SHP77 treated with DMSO at 0.1 percent for 48 hours (cell line): ENCODE results near the gene SLX1B.
"Not testable (repeated sequence)": the region's sequence is repeated elsewhere in the genome, so short reads cannot be mapped to it uniquely, and the experiment has no call there.

Experiments
- DNase-seq: peaks from one replicate; lab custom pipeline; 2025; lab: John Stamatoyannopoulos, UW

Gene SLX1B

GRCh38 chr16:29454269-29454668 is at the start of gene SLX1B, which contains the start of gene BOLA2:
TSS of gene SLX1B (plus strand) at chr16:29454533.
TSS of gene BOLA2 (minus strand) at chr16:29454351. CDS start at chr16:29454253, 98 bp downstream.
- not testable (repeated sequence) for DNase-seq

DNA sequence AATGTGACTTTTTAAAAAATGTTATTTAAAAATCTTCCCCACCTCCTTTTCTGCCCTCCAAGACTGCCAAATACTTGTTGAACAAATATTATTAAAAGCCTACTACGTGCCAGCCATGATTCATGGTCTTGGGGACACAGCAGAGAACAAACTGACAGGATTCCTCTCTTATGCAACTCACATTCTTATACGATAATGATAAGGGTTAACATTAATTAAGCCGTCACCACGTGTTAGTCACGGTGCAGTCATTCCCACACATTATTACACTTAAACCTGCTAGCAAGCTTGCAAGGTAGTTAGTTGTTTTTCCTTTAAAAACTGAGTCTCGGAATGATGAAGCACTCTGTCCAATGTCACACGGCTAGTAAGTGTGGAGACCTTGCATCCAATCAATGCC is 49.1 kb upstream of the SLX1B start:
- not testable (repeated sequence) for DNase-seq

DNA sequence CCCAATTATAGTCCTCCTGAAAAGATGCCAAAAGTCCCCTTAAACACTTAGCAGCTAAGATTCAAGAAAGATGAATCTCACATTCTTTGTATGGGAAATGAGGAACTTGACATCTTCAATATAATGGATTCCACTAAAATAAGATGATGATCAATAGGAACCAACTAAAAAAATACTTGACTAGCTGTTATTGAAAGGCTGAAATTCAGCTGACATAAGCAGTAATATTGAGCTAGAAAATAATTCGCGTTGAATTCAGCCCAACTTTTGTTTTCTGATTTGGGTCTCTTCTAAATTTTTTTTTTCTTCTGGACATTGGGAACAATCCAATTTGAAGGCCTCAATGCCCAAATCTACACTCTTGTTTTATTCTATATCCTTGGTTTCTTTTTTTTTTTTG is 30.7 kb upstream of the SLX1B start:
- not testable (repeated sequence) for DNase-seq

- DNase-seq: not testable (repeated sequence)
Observed at GRCh38 chr16:29425390-29425789, 28.9 kb upstream of the SLX1B start.

DNA sequence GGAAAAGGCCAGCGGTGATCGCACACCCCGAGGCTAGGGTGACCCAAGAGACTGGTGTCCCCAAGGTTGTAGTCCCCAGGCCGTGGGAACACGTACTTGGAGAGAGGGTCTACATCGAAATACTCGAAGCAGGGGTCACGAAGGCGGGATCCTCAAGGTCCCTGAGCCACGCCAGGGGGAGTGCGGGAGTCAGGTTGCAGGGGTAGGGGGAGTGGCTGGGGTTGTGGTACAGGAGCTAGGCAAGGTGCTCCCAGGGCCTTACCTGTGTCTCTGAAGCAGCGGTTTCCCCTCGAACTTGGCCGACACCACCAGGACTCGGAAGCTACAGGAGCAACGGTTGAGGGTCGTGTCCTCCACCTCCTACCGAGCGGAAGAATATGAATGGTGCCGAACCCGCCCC is 579 bp upstream of the SLX1B start:
- not testable (repeated sequence) for DNase-seq

- not testable (repeated sequence) for DNase-seq
Observed at GRCh38 chr16:29454828-29455227, 495 bp downstream of the SLX1B start.

- not testable (repeated sequence) for DNase-seq
Observed at GRCh38 chr16:29457660-29458059, 3.3 kb downstream of the SLX1B start.

DNA sequence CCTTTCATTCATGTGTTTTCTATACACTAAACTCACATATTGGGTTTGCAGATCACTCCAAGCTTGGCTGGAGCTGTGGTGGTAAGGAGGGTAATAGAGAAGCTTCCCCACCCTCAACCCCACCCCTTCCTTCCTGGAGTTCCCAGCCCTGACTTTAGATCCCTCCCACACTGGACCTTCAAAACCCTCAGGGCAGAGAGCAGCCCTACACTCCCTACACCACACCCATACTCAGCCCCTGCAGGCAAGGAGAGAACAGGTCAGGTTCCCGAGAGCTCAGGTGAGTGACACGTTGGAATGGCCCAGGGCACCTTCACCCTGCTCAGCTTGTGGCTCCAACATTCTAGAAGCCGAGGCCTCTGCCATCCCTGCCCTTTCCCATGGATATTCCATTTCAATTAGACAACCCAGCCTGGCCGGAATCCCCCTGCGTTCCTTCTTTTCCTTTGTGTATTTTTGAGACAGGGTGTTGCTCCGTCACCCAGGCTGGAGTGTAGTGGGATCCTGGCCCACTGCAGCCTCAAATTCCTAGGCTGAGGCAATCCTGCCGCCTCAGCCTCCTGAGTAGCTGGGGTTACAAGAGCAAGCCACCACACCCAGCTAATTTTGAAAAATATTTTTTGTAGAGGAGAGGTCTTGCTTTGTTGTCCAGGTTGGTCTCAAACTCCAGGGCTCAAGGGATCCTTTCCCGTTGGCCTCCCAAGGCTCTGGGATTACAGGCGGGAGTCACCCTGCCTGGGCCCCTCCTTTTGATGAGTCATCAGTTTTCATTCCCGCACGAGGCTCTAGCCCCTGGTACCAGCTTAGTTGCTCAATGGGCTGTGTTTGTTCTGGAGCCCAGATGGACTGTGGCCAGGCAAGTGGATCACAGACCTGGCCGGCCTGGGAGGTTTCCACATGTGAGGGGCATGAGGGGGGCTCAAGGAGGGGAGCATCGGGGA is 5.6 kb downstream of the SLX1B start, which contains the start of gene SULT1A4:
SULT1A4 (plus strand) TSS at position 208 of the 941 bp plus-strand sequence. CDS start 1,473 bp downstream, outside the sequence.
- DNase-seq: not testable (repeated sequence)

GRCh38 chr16:29460647-29461030 is 6.3 kb downstream of the SLX1B start:
- not testable (repeated sequence) for DNase-seq

DNA sequence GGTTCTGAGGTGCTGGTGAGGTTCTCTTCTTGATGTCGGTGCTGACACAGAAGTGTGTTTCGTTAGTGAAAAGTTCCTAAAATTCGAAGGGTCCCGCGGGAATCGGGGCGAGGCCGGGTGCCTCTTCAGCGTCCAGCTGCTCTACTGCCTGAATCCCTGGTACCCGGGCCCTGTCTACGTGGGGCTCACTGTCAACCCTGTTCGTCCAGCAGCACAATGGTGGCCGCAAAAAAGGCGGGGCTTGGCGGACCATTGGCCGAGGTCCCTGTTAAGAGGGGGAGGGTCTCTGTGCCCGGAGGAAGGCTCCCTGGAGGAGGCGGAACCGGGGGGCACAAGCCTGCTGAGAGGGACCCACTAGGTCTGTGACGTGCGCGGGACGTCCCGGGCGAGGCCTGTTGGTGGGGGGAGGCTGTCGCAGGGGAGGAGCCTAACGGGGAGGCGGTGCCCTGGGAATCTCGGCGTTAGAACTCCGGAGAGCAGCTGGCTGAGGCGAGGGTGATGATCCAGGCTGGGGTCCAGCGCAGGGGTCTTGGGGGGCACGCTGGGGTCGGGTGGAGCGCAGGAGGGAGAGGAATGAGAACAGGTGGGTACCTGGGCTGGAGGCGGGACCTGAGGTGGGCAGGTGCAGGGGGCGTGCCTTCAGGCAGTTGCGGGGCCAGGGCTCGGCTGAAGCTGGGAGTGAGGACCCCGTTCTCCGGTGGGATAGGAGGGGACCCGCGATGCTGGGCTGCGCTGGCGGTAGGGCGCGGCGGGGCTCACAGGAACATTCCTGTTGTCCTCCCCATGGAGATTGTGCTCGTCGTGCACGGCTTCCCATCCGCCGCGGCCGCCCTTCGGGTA is 11.9 kb downstream of the SLX1B start:
- DNase-seq: not testable (repeated sequence)

DNA sequence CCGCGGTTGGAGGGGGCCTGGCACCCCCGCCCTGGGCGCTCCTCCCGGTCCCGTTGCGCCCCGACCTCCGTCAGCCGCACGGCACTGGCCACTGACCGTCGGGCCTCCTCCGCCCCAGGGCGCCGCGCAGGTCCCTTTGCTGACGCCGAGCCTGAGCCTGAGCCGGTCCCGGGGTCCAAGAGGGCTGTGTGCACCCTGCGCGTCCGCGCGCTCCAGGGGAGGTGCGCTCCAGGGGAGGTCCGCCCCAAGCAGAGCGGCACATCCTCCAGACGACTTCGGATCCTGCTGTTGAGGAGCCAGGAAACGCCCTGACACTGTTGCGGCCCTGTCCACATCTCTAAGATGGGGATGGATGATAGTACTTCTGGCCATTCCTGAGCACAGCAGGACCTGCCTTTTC is 12.6 kb downstream of the SLX1B start:
- DNase-seq: not testable (repeated sequence)

- DNase-seq: not testable (repeated sequence)
Observed at GRCh38 chr16:29467654-29468366, 13.5 kb downstream of the SLX1B start.

- DNase-seq: not testable (repeated sequence)
Observed at GRCh38 chr16:29469660-29470059, 15.3 kb downstream of the SLX1B start.

DNA sequence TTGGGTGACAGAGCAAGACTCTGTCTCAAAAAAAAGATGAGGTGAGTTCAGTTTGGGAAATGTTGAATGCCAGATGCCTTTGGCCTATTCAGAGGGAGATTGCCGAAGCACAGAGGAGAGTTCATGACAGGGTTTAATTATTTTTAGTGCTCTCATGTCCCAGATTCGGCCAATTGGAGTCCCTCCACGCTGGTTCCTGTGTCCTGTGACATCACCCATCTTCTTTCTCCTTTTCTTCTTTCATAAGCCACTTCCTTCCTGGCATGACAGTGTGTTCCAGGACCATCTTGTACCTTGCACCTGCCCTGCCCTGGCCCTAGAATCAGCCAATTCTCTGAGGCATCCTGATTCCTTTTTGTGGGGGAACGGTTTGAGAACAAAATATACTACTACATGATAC is 17.7 kb downstream of the SLX1B start:
- not testable (repeated sequence) for DNase-seq

DNA sequence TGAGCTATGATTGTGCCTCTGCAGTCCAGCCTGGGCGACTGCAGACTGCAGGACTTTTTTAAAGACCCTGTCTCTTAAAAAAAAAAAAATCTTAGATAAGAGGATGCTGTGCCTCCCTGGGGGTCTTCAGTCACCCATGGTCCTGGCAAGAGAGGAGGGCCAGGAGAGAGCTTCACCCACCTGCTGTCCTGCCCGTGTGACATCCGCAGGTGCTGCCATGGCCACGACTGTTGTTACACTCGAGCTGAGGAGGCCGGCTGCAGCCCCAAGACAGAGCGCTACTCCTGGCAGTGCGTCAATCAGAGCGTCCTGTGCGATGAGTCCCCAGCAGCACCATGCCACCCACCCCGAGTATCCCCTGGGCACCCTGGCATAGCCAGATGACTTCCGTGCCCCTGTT is 27.9 kb downstream of the SLX1B start:
- not testable (repeated sequence) for DNase-seq

DNA sequence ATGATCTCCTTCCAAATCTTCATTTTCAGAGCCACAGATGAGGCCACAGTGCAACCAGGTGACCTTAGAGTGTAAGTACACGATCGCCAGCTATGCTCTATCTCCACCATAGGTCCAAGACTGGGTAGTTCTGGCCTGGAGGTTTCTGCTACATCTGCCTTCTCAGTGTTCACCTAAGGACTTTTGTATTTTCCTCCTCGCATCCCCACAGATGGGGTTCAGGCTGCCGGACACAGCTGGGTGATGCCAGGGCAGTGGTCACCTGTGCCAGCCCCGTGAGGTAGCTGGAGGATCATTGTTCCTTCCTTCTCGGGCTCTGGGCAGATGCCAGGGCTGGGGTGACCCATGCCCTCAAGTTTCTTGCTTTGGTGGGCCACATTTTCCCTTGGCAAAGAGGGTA is 52.0 kb downstream of the SLX1B start, which contains the start of gene NPIPB12:
NPIPB12 (minus strand) TSS at position 101 of the 400 bp plus-strand sequence.
- DNase-seq: not testable (repeated sequence)
